Liver (tissue), 10 donors: ENCODE measurements around the gene CCDC144A. TPM values are rescaled to one million over a fixed set of nuclear protein-coding genes. Genes with fewer than 3 reads are reported as not detected.
"Not testable (repeated sequence)": the region's sequence is repeated elsewhere in the genome, so short reads cannot be mapped to it uniquely, and the experiment has no call there.

Experiments used
- DNase-seq: peaks from one replicate; pipeline ENCODE4 v3.0.0-alpha.2; 2017; ENCODE audit warnings: low spot score
- H3K27ac ChIP-seq, 2 donors: one replicate each; pipeline ENCODE4 v1.7.0; 2013; ENCODE audit warnings: inconsistent platforms in 2 of 2, low read length in 2 of 2, control low read depth in 1 of 2, low read depth in 1 of 2, mild to moderate bottlenecking in 1 of 2
- H3K27me3 ChIP-seq, 4 donors: one replicate each; pipeline versions ENCODE4 v1.6.1 to v1.7.0; 2013; ENCODE audit warnings: low read length in 3 of 4, inconsistent platforms in 1 of 4, mild to moderate bottlenecking in 1 of 4, moderate library complexity in 1 of 4; ENCODE audit not compliant: control insufficient read depth in 4 of 4, insufficient read depth in 4 of 4
- H3K36me3 ChIP-seq, 4 donors: one replicate each; pipeline versions ENCODE4 v1.6.1 to v1.7.0; 2013; ENCODE audit warnings: low read length in 3 of 4, mild to moderate bottlenecking in 3 of 4, low read depth in 1 of 4, moderate library complexity in 1 of 4; ENCODE audit not compliant: control insufficient read depth in 4 of 4, insufficient read depth in 3 of 4
- H3K4me1 ChIP-seq, 4 donors: one replicate each; pipeline versions ENCODE4 v1.6.1 to v1.7.0; 2013; ENCODE audit warnings: low read length in 3 of 4, mild to moderate bottlenecking in 3 of 4, moderate library complexity in 1 of 4; ENCODE audit not compliant: control insufficient read depth in 4 of 4, insufficient read depth in 4 of 4
- H3K4me3 ChIP-seq, 3 donors: one replicate each; pipeline versions ENCODE4 v1.6.1 to v1.7.0; 2013; ENCODE audit warnings: low read length in 3 of 3, control low read depth in 1 of 3, low read depth in 1 of 3, mild to moderate bottlenecking in 1 of 3
- H3K9ac ChIP-seq, 2 donors: one replicate each; pipeline ENCODE4 v1.7.0; 2013; ENCODE audit warnings: low read length in 2 of 2, mild to moderate bottlenecking in 2 of 2, moderate library complexity in 2 of 2, control low read depth in 1 of 2, low read depth in 1 of 2
- H3K9me3 ChIP-seq, 4 donors: one replicate each; pipeline versions ENCODE4 v1.6.1 to v1.7.0; 2013; ENCODE audit warnings: low read length in 3 of 4; ENCODE audit not compliant: control insufficient read depth in 4 of 4
- EGR1 ChIP-seq, 2 donors: IDR thresholded peaks; 2 replicates each; pipeline ENCODE4 v1.6.1; 2016 to 2018; ENCODE audit warnings: antibody characterized with exemption in 2 of 2, low read depth in 2 of 2
- GABPA ChIP-seq, 2 donors: IDR thresholded peaks in 1 of 2; conservative IDR thresholded peaks in 1 of 2; 2 replicates each; pipeline ENCODE4 v1.6.1; 2016; ENCODE audit warnings: antibody characterized with exemption in 2 of 2, mild to moderate bottlenecking in 1 of 2, moderate library complexity in 1 of 2
- HNF4A ChIP-seq, 2 donors: conservative IDR thresholded peaks; 2 replicates each; pipeline ENCODE4 v1.6.1; 2016; ENCODE audit warnings: antibody characterized with exemption in 2 of 2, mild to moderate bottlenecking in 2 of 2
- JUND ChIP-seq, 2 donors: IDR thresholded peaks; 2 replicates each; pipeline ENCODE4 v1.6.1; 2016; ENCODE audit warnings: antibody characterized with exemption in 2 of 2
- RAD21 ChIP-seq, 2 donors: IDR thresholded peaks; 2 replicates each; pipeline ENCODE4 v1.6.1; 2016; ENCODE audit warnings: antibody characterized with exemption in 2 of 2, mild to moderate bottlenecking in 2 of 2
- YY1 ChIP-seq: IDR thresholded peaks from 2 replicates; pipeline ENCODE4 v1.6.1; 2016; ENCODE audit warnings: antibody characterized with exemption, mild to moderate bottlenecking
- WGBS: extraction: QIAGEN DNeasy Blood & Tissue Kit; methylation state at CpG from one replicate; pipeline ENCODE4 v1.1.7; 2013; 5-methylcytosine and 5-hydroxymethylcytosine counted together
- polyA plus RNA-seq, 2 donors: library from polyadenylated mRNA; stranded (reverse) in 1 of 2; unstranded in 1 of 2; fragments of 200-250 nt in 1 of 2; fragments of >200 nt in 1 of 2; fragmentation: Nextera tagmentation in 1 of 2; extraction: Ambion mirVana in 1 of 2; gene quantifications; one replicate each; pipeline versions ENCODE4 v1.2.1 to v1.2.3, GENCODE V29; 2013 to 2015
- small RNA-seq: library from RNA; depleted of rRNA; stranded (forward); fragments of <200 nt; gene quantifications from one replicate; pipeline ENCODE3, GENCODE V24; 2014
- total RNA-seq, 2 donors: library from RNA; depleted of rRNA; stranded (reverse); fragments of >200 nt; gene quantifications; one replicate each; pipeline ENCODE4 v1.2.3, GENCODE V29; 2014
- TF ChIP-seq, protein P1 (sequence below): IDR thresholded peaks from 2 replicates; pipeline ENCODE4 v1.6.1; 2016; ENCODE audit warnings: antibody characterized with exemption
- donor health status: healthy.
- donor health status: healthy.
- donor health status: healthy.
- donor health status: healthy.
- donor health status: healthy.

CCDC144A gene
- total and polyA plus RNA-seq, 4 donors, result 0.05 to 5.2 (median 3.2) TPM

DNA sequence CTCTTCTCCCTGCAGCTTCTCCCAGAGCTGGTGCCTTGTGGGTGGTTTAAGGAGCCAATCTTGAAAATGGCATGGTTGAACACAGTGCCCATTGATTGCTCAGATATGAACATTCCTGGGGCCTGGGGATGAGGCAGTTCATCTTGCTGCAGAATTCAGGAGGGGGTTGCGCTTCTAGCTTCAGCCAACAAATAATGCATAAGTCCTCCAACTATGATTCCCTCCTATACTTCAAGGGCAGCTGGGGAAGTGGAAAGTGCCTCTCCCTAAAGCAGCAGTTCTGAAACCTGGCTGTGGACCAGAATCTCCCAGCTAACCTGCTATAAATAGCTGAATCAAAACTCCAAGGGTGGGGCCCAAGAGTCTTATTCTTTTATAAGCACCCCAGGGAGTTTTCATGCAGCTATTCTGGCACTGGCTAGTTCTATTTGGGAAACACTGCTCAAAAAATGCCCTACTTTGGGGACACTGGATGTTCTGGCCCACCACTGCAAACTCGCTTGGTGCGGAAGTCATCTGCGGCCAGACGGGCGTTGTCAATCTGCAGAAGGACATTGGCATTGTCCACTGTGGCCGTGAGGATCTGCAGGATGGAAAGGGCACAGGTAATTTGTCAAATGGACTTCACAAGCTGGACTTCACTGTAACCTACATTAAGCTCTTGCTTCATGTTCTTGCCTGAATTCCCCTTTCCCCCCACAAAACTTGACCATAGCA is 130.3 kb downstream of the CCDC144A start (continued):
- TF ChIP-seq RAD21 (IDR thresholded peaks at IDR 0.05) (no peak), GABPA (IDR thresholded peaks at IDR 0.05 in 1 of 2, conservative IDR thresholded peaks at IDR 0.05 in 1 of 2) (no peak), YY1 (no peak), JUND (IDR thresholded peaks at IDR 0.05) (no peak)

DNA sequence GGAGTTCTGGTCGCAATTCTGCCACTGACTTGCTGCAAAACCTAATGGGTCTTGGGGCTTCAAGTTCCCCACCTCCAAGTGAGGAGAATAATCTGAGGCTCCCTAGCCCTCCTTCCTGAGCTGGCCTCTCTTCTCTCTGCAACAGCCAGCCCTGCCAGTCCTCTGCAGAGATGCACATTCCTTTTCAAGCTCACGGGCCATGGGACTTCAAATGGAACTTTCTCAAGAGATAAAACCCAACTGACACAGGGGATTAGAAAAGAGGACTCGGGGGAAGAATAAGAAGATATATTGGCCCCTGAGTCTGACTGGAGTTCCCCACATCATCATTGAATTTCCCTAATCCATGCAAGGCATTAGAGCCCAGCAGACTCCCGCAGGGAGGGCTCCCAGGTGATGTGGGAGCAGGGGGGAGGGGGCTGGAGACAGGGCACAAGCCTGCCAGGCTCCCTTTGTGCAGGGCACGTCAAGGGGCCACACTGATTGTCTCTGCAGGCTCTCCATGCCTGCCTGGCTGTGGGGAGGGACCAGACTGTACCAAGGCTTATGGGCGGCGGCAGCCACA is 131.0 kb downstream of the CCDC144A start:
- H3K4me3 ChIP-seq, result no peak overlapping the region
- WGBS, result 55% methylated on average over 5 of the region's 7 CpGs
- H3K27ac ChIP-seq, result no peak overlapping the region
- no peaks in the 10 kb centered on the region for H3K9me3 ChIP-seq
- H3K4me1 ChIP-seq, result no peaks in the 10 kb centered on the region
- TF ChIP-seq HNF4A (conservative IDR thresholded peaks at IDR 0.05) (no peak), EGR1 (IDR thresholded peaks at IDR 0.05; ENCODE audit: low read depth in 2 of 2) (no peak)
- TF ChIP-seq, protein P1, sequence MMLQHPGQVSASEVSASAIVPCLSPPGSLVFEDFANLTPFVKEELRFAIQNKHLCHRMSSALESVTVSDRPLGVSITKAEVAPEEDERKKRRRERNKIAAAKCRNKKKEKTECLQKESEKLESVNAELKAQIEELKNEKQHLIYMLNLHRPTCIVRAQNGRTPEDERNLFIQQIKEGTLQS, result no peak
- H3K9ac ChIP-seq, result no peak overlapping the region
- no peaks in the 10 kb centered on the region for H3K27me3 ChIP-seq
- no peak for DNase-seq
- H3K36me3 ChIP-seq, result no peaks in the 10 kb centered on the region

DNA sequence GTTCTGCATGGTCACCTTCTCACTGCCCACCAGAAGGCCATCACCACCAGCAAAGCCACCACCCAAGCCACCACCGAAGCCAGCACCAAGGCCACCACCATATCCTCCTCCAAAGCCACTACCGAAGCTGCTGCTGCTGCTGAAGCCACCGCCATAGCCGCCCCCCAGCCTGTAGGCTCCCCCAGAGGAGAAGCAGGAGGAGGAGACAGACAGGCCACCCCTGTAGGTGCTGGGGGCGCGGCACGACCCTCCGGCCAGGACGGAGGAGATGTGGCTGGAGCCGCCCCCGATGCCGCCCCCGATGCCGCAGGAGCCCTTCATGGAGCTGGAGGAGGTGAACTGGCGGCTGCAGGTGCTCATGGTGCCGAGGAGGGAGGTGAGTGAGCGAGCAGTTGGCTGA is 132.1 kb downstream of the CCDC144A start:
- not testable (repeated sequence) for H3K9me3 ChIP-seq, H3K4me1 ChIP-seq, H3K9ac ChIP-seq, H3K27me3 ChIP-seq, H3K27ac ChIP-seq, H3K36me3 ChIP-seq, H3K4me3 ChIP-seq, DNase-seq
- WGBS, result 86% methylated on average over 14 of the region's 17 CpGs

DNA sequence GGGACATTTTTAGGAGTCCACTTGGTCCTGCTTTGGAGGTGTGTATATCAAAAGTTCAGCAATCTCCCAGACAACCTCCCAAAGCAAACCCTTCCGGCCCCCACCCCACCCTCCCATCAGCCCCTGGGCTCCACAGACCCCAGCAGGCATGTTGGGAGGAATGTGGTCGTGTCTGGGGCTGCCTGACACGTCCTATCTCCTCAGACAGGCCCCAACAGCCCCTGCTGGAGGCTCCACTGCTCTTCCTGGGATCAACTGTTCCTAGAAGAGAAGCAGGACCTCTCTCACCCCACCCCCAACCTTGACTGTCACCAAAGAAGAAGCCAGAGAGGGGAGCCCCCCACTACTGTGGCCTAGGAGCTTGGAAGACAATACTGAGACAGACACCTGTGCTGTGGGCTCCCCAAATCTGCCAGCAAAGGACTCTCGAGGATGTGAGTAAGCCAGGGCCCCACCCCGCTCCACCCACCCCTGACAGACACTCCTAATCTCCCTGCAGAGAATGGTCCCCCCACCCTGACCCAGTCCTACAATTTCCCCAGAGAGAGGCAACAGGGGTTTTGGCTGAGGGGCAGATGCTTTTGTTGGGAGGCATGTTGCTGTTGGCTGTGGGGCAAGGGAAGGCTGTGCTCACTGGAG is 133.8 kb downstream of the CCDC144A start:
- not testable (repeated sequence) for H3K9ac ChIP-seq, H3K27me3 ChIP-seq, H3K9me3 ChIP-seq, H3K36me3 ChIP-seq, H3K4me1 ChIP-seq, DNase-seq, H3K27ac ChIP-seq, H3K4me3 ChIP-seq
- WGBS, result 82% methylated on average over 4 of the region's 5 CpGs

Small RNA genes lying within 50 kb of the gene (small RNA-seq; reads per million reads assigned to genes)
- not detected for gene AC022596.1
- gene RNU6-405P, result not detected

Other genes starting within 250 kb of the CCDC144A start
- gene LRRC75A, start 198.0 kb upstream of the CCDC144A start, total RNA-seq, result 10 to 100 TPM in 1 of 2 donors, under 1 TPM in 1; 0.33 to 22.6 TPM
- gene LRRC75A, start 198.0 kb upstream of the CCDC144A start, polyA plus RNA-seq, result under 1 TPM; 0.08 to 0.42 TPM
- under 1 TPM; 0.67 to 0.98 TPM for gene ZNF287, start 121.0 kb upstream of the CCDC144A start, total RNA-seq
- 1 to 10 TPM in 1 of 2 donors, under 1 TPM in 1; 0.40 to 1.2 TPM for gene ZNF287, start 121.0 kb upstream of the CCDC144A start, polyA plus RNA-seq
- gene ZNF624, start 36.4 kb upstream of the CCDC144A start, total RNA-seq, result 1 to 10 TPM; 1.8 to 2.4 TPM
- under 1 TPM; 0.26 to 0.72 TPM for gene ZNF624, start 36.4 kb upstream of the CCDC144A start, polyA plus RNA-seq